Forelimb muscle (tissue), 1 donor: ENCODE measurements around the gene SEC11A. TPM values are rescaled to one million over a fixed set of nuclear protein-coding genes. Genes with fewer than 3 reads are reported as not detected.
"Not testable (repeated sequence)": the region's sequence is repeated elsewhere in the genome, so short reads cannot be mapped to it uniquely, and the experiment has no call there.

ENCODE experiments used
- DNase-seq: peaks from one replicate; pipeline ENCODE4 v3.0.0-alpha.2; 2013; ENCODE audit warnings: low read depth
- polyA plus RNA-seq: library from polyadenylated mRNA; unstranded; fragments of 120-200 nt; gene quantifications from one replicate; pipeline ENCODE4 v1.2.1, GENCODE V29; 2013; ENCODE audit not compliant: insufficient read length

The SEC11A gene
- 321 TPM for polyA plus RNA-seq

DNA sequence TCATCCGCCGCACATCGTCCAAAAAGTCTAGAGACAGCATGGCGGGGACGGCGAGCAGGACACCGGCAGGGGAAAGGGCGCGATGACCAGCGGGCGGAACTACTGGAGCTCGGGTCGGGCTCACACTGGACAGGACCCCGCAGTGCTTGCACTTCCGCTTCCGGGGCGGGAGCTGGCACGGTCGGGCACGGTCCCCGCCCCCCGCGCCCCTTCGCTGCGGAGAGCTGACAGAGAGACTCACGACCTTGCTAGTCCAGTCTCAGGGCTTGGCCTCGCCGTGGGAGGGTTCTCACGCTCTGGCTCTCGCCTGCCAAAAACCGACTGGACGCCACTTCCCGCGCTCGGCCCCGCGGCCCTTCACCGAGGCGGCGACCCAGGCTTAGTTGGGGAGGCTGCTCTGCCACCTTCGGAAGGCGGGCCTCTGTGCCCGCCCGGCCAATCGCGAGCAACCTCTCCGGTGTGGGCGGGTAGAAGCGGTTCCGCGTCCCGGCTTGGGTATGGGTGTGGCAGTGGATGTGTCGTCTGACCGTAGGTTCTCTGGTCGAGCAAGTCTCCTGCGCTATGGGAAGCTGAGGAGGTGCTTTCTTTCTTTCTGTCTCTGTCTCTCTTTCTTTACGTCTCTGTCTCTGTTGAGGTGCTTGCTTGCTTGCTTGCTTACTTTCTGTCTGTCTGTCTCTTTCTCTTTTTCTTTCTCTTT is at the start of gene SEC11A:
Gene SEC11A, minus strand, starts transcription at position 104 of the 697 bp plus-strand sequence. Its CDS starts 64 bp downstream, at position 40.
- peak; percentile 73 for DNase-seq

DNA sequence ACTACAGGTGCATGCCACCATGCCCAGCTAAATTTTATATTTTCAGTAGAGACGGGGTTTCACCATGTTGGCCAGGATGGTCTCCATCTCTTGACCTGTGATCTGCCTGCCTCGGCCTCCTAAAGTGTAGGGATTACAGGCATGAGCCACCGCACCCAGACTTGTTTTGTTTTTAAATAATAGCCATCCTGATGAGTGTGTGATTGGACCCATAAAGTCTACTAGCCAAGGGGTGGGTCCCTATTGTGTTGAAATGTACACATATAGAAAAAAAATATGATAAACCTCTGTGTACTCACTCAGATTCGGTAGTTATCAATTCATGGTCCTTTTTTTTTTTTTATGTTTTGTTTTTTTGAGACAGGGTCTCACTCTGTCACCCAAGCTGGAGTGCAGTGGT is 49.7 kb upstream of the SEC11A start:
- no peak for DNase-seq

DNA sequence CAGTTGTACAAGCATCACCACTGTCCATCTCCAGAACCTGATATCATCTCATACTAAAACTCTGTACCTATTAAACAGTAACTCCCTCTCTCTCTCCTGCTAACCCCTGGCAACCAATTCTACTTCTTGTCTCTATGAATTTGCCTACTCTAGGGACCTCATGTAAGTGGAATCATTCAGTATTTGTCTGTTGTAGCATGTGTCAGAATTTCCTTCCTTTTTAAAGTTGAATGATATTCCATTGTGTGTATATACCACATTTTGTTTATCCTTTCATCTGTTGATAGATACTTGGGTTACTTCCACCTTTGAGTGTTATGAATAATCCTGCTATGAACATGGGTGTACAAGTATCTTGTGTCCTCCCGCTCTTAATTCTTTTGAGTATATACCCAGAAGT is 49.0 kb upstream of the SEC11A start:
- DNase-seq, result no peak

DNA sequence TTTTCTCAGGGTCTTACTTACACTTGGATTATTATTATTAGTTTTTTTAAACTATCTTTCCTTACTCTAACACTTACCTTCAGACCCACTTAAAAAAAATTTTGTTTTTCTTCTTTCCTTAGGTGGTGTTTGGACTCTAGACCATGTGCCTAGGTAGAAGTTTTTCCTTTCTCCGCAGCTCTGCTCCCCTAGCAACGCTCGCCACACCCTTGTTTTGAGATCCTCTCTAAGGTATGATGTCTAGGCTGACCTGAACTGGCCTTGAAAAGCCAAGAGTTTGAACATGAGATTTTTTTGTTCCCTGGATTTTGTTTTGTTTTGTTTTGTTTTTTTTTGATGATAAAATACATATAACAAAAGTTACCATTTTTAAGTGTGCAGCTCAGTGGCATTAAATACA is 48.6 kb upstream of the SEC11A start:
- no peak for DNase-seq

DNA sequence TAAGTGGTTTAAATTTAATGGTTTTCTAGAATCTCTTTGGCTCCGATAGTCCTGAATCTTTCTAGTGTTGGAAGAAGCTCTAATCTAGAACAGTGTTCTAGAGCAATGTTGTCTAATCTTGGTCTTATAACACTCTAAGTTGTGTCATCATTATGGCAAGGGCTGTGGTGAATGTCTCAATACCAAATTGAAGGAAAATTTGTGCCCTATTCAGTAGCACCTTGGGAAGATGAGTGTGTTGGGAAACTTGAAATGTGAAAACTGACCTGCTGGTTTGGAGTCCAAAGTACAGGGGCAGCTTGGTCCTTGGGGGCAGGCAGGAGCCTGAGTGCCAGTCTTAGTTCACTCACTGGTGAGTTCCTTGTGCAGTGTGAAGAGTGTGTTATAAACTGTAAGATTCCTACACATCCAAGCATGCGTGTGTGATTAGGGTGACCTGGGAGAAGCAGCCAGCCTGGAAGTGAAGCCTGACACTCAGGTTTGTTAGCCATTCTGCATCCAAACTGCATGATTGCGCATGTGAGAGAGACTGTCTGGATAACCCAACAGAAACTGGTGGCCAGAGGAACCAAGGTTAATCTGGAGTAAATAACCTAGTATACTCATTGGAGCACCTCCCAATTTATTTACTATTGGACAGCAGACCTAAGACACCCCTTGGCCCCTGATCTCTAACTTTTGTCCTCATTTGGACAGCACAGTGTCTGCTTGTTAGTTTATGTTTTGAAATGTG is 47.1 kb upstream of the SEC11A start:
- no peak for DNase-seq

DNA sequence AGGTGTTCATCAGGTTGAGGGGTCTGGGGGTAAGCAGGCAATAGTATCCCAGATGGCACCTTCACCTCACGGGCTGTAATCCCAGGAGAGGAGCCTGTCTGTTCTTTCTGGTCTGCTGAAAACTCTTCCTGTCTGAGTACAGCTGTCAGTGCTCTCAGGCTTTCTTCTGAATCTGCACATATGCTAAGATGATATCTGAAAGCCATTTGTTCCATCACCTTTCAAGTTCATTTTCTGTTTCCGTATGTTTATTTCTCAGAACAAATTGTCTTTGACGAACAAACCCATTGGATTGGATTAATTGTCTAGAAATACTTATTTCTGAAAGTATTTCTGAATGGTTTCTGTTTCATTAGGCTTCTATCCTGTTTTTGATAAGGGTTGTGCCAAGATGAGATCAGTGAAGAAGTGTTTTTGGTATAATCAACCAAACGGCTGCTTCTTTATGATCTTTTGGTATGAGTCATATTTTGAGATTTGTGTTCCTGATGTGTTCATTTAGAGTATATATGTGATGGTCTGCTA is 45.7 kb upstream of the SEC11A start:
- no peak for DNase-seq

DNA sequence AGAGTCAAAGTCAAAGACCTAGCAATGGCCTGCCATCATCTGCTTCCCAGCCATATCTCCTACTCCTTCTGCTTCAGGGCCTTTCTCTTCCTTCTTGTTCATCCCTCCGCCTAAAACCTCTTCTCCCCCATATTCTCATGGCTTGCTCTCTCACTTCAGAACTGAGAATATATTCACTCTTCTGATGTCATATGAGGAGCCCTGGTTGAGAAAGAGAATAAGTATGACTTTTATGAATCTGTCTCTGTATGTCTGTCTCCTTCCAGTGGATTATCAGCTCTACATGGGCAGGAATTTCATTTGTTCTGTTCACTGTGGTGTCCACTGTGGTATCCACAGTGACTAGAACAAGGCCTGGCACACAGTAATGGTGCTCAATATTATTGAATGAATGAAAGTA is 44.3 kb upstream of the SEC11A start:
- no peak for DNase-seq

DNA sequence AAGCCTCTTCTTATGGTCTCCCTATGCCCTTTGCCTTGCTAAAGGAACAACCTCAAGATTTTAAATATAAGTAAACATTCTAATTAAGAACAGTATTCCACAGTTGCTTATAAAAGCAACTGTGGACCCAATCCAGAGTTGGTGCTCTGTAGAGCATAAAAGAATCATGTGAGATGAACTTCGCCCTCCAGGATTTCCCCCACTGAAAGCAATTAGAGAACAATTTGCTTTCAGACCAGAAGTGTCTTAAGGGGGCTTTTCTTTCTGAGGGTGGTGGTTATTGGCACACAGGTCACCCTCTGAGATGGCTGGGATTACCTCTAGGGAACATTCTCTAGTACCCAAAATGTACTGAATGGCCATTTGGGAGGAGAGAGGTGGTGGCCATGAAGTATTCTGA is 43.1 kb upstream of the SEC11A start:
- no peak for DNase-seq

DNA sequence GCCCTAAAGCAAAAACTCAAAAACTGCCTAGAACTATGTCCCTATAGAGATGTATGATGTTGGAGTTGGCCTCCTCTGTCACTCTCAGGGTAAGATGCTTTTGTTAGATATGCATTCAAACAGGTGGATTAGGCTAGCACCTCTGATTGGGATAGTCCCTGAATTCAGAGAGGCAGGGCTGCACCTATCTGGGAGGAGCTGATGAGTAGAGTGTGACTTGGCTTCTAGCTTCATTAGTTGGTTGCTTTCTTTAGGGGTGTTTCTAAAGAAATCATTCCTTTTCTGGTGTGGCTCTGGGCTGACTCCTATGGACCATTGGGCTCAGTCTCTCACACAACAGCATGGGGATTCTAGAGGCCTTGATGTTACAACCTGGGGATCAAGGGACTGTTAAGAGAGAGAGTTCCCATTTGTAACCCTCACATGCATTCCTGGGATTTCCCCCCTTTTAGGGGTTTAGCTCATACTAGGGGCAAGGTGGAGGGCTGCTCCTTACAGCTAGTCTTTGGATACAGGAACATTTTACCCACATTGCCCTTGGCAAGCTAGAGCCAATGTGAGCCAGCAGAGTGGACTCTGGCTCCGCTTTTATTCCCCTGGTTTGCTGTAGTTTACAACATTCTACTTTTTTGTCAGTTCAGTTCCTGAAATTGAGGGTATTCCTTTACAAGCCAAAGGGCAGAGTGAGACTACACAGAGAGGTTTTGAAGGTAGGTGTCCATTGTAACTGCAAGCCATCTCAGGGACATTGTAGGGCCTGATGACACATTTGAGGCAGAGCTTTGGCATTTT is 40.0 kb upstream of the SEC11A start:
- no peak for DNase-seq

DNA sequence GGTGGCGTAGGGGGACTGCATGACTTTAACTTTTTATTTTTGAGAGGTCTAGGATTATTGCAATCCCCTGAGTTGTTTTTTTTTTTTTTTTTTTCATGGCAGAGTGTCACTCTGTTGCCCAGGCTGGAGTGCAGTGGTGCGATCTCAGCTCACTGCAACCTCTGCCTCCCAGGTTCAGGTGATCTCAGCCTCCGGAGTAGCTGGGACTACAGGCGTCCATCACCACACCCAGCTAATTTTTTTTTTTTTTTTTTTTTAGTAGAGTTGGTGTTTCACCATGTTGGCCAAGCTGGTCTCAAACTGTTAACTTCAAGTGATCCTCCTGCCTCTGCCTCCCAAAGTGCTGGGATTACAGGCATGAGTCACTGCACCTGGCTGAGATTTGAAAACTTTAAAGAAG is 39.0 kb upstream of the SEC11A start:
- DNase-seq, result not testable (repeated sequence)

DNA sequence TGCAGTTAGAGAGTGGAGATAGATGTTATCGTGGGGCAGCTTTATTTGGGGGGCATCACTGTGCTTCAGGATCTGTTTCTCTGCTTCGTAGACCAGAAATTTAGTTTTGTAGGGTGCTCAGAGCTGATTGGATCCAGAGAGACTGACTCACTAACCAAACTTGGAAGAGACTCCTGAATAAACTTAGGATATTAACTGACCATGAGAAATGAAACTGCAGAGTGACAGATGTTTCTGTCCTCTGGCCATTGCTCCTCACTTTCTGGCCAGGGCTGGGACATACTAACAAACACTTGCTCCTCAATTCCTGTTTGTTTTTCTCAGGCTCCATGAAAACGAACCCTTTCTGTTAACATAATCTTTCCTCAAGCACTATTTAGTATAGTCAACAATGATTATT is 36.8 kb upstream of the SEC11A start:
- no peak for DNase-seq

DNA sequence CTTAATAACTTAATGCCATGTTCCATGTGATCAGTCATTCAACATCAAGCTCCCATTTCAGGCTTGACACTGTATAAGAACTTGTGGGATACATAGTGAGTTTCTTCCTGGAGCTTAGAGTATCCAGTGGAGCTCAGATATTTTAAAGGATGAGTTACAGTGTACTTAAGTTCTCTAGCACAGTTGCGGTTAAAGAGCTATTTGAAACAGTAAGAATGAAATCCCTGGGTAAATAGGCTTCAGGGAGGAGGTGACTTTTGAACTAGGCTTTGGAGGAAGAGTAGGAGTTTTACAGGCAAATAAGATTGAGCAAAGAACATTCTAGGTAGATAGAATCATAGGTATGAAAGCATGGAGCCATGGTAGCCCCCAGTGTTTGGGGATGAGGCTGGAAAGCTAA is 36.3 kb upstream of the SEC11A start:
- no peak for DNase-seq

DNA sequence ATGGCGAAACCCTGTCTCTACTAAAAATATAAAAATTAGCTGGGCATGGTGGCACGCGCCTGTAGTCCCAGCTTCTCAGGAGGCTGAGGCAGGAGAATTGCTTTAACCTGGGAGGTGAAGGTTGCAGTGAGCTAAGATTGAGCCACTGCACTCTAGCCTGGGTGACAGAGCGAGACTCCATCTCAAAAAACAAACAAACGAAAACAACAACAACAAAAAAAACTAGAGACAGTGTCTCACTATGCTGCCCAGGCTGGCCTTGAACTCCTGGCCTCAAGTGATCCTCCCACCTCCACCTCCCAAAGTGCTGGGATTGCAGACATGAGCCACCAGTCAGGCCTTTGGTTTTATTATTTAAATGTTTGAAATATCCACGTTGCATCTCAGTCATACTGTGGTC is 35.8 kb upstream of the SEC11A start:
- not testable (repeated sequence) for DNase-seq

DNA sequence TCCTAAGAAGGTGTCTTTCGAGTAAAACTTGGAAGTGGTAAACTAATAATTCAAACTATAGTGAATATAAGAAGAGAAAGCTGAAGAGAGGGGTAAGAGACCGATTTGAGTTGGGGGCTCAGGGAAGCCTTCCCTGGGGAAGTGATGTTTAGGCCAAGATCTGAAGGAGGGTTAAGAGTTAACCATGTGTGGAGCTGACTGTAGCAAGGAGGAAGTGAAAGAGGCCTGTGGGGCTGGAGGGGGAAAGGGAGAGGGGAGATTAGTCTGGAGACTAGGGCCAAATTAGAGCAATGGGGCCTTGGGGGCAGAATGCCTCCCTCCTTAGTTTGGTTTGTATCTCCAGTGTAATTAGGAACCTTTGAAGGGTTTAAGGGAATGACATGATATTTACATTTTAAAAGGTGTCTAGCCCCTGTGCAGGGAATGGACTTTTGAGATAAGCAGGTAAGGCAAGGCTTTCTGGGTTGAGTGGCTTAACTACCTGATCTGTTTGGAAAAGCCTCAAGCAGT is 34.7 kb upstream of the SEC11A start:
- no peak for DNase-seq

DNA sequence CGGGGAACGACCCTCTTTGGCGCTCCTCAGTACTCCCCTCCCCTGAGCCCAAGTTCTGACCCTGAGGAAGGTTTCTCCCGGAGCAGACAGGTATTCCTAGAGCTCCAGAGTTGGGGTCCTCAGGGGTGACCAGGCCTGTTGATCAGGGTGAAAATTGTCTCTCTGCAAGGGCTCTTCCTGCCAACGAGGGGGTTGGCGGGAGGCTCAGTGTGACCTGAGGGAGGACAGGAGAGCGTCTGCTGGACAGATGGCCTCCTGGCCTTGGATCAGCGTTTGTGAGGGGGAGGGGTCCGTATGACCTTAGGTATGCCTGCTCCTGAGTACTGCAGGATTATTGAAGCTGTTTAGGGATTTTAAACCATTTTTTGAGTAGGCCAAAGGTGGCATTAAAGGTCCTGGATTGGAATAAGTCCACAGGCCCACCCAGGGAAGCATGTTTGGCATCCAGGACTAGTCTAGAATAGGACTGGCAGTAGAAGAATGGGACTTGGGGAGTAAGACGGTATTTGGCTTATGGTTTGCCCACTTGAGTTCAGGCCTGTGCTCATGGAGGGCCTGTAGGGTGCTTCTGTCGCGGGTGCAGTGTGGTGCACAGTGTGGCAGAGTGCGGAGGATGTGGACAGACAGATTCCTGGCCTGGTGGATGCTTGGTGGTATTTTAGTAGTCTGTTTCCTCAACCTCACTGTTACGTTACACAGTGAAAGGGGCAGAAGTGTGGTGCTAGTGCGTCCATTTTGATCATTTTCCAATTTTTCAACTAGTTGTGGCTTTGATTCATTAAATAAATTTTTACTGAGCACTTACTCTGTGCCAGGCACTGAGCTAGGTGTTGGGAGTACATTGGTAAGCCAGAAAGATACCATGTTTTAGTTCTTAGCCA is 33.4 kb upstream of the SEC11A start:
- DNase-seq, result no peak

DNA sequence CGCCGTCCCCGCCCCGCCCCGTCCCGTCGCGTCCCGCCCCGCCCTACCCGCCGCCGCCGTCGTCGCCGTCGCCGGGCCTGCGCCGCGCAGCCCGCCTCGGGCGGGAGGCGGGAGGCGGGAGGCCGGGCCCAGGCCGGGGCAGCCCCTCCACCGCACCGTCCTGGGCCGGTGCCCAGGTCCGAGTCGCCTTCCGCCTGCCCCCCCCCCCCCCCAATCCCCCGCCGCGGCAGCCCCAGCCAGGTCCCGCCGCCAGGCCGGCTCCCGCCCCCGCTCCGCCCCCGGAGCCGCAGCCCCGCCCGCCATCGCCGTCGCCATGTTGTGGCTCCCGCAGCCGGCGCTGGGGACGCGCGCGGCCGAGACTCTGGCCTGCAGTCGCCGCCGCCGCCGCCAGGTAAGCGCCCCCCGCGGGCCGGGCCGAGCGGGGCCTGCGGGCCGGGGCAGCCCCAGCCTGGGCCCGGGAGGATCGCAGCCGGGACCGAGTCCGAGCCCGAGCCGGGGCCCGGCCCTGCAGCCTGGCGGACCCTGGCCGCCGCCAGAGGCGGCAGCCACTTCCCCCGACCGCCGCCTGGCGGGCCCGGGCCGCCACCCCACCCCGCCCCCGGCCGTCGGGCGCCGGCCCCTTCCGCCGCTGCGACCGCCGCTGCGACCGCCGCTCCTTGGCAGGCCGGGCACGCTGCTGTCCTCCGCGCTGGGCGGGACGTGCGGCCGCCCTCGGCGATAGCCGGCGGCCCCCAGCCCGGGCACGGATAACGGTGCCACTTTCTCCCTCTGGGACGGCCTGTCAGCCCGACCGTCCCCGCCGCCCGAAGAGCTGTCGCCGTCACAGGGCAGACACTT is 32.6 kb upstream of the SEC11A start, which contains the start of gene ZNF592:
Gene ZNF592, plus strand, starts transcription at position 319 of the 837 bp plus-strand sequence. CDS start 34,084 bp downstream, outside the sequence.
- no peak for DNase-seq

DNA sequence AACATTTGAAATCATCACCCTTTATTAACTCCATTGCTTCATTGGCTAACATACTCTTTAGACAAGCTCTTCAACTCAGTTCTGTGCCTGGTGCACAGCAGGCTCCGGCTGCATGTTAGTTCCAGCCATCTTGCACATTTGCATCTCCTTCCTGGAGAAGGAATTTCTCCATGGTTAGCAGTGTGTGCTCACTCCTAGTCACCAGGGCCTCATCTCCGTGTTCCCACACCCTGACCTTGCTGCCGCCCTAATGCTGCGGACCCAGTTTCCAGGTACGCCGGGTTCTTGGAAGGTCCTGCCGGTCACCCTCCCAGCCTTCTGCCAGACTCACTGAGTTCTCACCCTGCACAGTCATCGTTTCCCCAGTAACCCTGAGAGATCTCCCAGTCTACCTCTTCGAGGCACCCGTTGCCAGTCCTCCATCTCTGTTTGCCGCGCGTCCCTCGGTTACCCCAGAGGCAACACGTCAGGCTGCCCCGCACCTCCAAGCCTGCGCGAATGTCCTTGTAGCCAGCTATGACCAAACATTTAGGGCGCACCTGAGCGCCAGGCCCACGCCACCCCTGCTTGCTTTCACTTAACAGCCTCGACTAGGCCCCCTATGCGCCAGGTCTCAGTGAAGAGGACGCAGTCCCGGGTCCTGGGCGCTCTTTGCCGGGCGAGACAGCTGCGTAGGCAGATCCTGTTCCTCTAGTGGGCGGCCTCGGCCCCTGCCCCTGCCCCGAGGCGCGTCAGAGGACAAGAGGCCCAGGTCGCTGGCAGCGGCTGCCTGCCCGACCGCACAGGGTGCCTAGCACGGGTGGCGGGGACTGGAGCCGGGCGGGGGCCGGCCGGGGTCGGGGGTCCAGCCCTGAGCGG is 31.7 kb upstream of the SEC11A start:
- no peak for DNase-seq

DNA sequence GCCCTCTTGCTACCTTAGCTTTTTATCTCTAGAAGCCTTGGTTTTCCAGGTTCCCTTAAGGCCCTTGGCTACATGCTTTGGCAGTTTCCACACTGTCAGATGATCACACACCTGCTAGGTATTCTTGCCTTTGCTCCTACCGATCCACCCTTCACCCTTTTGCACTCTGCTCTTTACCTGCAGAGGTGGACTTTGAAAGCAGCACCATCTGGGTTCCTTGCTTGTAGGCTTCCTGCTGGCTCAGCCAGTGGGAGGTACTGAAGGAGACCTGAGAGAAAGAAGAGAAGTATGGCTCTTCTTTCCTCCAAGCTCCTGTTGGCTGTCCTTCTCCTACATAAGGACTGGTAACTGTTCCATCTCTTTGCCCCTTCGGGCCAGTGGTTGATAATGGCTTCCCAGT is 25.2 kb upstream of the SEC11A start:
- no peak for DNase-seq

DNA sequence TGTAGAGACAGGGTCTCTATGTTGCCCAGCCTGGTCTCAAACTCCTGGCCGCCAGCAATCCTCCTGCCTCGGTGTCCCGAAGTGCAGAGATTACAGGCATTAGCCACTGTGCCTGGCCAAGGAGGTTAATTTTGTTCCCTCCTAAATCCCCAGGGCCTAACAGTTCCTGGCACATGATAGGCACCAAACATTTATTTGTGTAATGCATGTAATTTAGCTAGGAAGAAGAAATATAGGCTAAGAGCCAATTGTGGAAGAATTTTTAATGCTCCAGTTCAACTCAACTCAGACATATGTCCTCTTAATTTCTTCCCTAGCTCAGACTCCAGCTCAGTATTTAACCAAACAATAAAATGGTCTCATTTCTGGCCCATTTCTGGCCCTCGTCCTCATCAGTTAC is 24.8 kb upstream of the SEC11A start:
- no peak for DNase-seq
